T-helper 22 cell (primary cell): ENCODE measurements around the gene ANGPTL2.
"Not testable (repeated sequence)": the region's sequence is repeated elsewhere in the genome, so short reads cannot be mapped to it uniquely, and the experiment has no call there.

Source experiments
- DNase-seq: peaks from one replicate; pipeline ENCODE4 v3.0.0-alpha.2; 2020; ENCODE audit warnings: low read depth

ANGPTL2 gene

GRCh38 chr9:127154390-127155191 lies 32.2 kb upstream of the ANGPTL2 start:
- no peak for DNase-seq

- DNase-seq = no peak
Measured at GRCh38 chr9:127154003-127154389, 31.6 kb upstream of the ANGPTL2 start.

GRCh38 chr9:127153501-127153900 lies 31.1 kb upstream of the ANGPTL2 start:
- no peak for DNase-seq

- DNase-seq = no peak
Measured at GRCh38 chr9:127149463-127150390, 27.3 kb upstream of the ANGPTL2 start.

DNA sequence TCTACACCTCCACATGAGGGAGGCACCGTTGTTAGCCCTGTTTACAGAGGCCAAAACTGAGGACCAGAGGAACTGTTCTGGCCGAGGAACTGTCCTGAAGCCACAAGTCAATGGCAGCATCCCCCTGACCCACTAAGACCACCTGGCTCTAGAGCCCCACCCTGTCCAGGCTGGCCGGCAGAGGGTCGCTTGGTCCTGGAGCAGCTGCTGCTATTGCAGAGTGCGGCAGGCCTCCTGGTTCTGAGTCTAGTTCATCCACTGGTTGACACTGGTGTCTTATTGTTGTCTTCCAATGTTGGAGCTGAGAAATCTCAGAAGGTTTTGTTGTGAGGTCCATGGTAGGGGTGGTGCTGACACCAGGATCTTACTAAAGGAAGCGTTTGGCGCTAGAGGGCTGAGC lies 26.6 kb upstream of the ANGPTL2 start:
- DNase-seq = no peak

- no peak for DNase-seq
Measured at GRCh38 chr9:127148014-127148413, 25.6 kb upstream of the ANGPTL2 start.

DNA sequence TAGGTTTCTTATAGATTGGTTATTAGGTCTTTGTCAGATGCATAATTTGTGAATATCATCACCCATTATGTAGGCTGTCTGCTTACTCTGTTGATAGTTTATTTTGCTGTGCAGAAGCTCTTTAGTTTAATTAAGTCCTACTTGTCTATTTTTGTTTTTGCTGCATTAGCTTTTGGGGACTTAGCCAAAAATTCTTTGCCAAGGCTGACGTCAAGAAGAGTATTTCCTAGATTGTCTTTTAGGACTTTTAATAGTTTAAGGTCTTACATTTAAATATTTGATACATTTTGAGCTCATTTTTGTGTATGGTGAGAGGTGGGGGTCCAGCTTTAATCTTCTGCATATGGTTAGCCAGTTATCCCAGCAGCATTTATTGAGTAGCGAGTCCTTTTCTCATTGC lies 24.8 kb upstream of the ANGPTL2 start:
- DNase-seq = no peak

- not testable (repeated sequence) for DNase-seq
Measured at GRCh38 chr9:127146841-127147240, 24.4 kb upstream of the ANGPTL2 start.

- no peak for DNase-seq
Measured at GRCh38 chr9:127144670-127145445, 22.4 kb upstream of the ANGPTL2 start.

DNA sequence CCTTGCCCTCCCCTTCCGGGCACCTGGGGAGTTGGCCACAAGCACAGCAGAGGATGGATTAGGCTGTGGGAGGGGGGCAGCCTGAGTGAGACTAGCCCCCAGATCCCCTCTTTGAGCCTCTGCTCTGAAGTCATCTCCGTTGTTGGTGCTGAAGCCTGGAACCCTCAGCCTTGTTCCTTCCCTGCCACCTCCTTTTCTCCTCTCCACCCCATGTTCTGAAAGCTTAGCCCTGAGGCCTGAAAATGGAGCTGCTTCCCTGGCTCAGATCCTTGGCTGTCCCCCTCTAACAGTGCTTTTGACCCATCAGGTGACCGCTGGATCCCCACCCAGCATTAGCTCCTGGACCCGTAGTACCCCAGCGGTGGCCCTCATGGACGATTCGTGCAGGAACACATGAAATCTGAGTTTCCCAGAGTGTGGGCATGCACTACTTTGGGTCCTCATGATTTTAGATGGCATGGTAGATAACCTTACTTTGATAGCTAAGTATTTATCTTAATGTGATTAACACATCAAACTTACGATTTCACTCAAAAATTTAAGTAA lies 21.6 kb upstream of the ANGPTL2 start:
- no peak for DNase-seq

GRCh38 chr9:127142931-127143464 lies 20.6 kb upstream of the ANGPTL2 start:
- no peak for DNase-seq

DNA sequence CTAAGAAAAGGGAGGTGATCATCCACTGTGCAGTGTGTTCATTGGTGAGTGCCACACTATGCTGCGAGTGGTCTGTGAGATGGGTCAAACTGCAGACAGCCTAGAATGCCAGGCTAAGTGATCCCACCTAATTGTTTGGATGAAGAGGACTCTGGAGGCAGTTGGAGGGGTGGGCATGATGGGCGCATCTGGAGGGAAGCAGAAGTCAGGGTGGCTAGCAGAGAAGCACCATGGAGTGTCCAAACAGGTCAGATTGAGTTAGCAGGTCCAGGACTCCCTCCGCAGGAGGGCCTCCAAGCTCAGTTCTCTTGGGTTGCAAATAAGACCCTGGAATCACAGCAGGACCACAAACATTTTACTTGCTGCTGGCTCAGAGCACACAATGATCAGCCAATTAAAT lies 19.9 kb upstream of the ANGPTL2 start:
- DNase-seq = no peak

- no peak for DNase-seq
Measured at GRCh38 chr9:127140842-127141675, 18.6 kb upstream of the ANGPTL2 start.

- no peak for DNase-seq
Measured at GRCh38 chr9:127140181-127140580, 17.7 kb upstream of the ANGPTL2 start.

GRCh38 chr9:127139775-127140174 lies 17.3 kb upstream of the ANGPTL2 start:
- no peak for DNase-seq

DNA sequence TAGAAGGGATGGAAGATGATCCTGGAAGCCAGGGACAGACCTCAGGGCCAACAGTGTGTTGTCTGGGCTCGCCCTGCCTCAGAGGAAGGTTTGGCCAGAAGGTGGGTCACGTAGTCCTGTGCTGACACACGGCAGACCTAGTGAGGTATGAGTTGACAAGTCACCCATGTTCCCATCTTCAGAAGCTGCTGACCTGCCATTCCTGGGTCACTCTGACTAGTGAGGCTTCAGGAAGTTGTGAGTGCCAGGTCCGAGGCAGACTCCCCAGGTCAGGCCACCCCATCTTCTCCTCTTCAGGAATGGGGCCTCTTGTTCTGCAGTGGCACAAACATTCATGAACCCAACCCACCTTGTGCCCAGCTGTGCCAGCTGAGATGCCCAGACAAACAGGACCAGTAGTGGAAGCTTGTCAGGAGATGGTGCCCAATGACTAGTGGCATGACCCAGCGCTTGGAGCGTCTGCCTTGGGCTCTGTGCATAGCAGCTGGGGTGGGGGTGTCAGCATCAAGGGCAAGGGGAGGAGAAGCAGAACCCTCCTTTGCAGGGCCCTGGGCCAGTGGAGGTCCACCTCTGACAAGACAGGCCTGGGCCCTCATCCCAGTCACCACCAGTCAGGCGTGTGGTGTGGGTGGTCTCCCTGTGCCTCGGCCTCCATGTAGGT lies 16.8 kb upstream of the ANGPTL2 start:
- DNase-seq = no peak

DNA sequence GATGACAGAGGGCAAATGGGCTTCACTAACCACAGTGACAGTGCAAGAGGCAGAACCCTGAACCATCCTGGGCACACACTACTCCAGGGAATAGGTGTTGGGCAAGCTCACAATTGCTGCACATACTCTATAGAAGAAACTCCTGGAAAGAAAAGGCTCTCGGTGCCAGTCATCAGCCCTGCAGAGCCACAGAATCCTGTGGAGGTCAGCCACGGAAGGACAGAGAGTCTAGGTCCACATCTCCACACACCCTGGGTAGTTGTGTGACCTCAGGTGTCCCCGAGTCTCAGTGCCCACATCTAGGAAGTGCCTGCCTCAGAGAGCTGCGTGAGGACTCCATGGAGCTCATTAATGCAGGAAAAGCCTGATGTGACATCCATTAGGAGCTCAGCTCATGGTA lies 16.0 kb upstream of the ANGPTL2 start:
- no peak for DNase-seq

DNA sequence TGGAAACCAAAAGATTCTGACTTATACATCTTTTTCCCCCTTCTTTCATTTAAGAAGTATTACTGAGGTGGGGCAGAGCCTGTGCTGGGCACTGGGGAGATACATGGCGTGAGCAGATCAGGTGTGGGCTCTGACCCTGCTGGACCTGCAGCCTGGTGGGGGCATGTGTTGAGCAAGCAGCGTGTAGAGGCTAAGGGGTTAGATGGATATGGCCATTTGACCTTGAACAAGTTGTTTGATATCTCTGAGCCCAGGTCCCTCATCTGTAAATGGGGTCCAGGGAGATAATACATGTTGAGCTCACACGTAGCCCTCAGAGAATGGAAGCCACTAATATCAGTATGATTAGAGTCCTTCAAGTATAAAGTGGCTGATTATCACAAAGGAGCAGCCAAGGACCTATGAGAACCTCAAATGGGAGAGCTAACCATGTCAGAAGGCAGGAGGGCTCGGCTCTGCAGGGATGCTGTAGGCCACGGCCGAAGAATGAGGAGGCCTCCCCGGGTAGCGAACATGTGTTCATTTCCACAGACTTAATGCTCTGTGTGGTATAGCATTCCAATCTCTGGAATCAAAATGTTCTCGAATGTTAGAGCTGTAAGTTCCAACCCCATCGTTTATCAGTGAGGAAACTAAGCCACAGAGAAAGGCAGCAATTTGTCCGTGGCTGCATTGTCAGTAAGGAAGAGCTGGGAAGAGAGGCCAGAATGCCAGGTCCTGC lies 15.4 kb upstream of the ANGPTL2 start:
- no peak for DNase-seq

GRCh38 chr9:127136880-127137639 lies 14.6 kb upstream of the ANGPTL2 start:
- DNase-seq = no peak
